GM12878 (cell line): ENCODE results near the gene PPIG. TPM values are rescaled to one million over a fixed set of nuclear protein-coding genes. Genes with fewer than 3 reads are reported as not detected.

Source experiments
- ATAC-seq: fragments of 200-7000 bp; cut with Tn5 transposase; 3 replicates; pipeline ENCODE4 v1.9.1; 2020; ENCODE audit warnings: mild to moderate bottlenecking, moderate library complexity
- BruUV-seq: library from RNA; stranded (reverse); fragments of 400-500 nt; replicated peaks from 2 replicates; lab custom pipeline; 2021; lab: Mats Ljungman, UMichigan
- CTCF ChIA-PET: fragments of 300-600 bp; sonication (Branson Sonifier 250); formaldehyde crosslinking; extraction: SDS; loops from one replicate; lab custom pipeline; 2021; ENCODE audit warnings: inconsistent platforms; lab: Yijun Ruan, JAX
- POLR2A ChIA-PET: fragments of 350-600 bp; formaldehyde crosslinking; extraction: SDS; loops from one replicate; lab custom pipeline; 2021; ENCODE audit warnings: inconsistent platforms; lab: Charles Lee
- RAD21 ChIA-PET: fragments of 300-600 bp; sonication (Branson Sonifier 250); formaldehyde crosslinking; loops from one replicate; lab custom pipeline; 2023; ENCODE audit warnings: antibody characterized with exemption; ENCODE audit not compliant: unreplicated experiment; lab: Charles Lee
- SMC1A ChIA-PET: fragments of 300-600 bp; sonication (Branson Sonifier 250); formaldehyde crosslinking; loops from one replicate; lab custom pipeline; 2023; ENCODE audit not compliant: unreplicated experiment, uncharacterized antibody; lab: Charles Lee
- DNase-seq: peaks from one replicate; pipeline ENCODE4 v3.0.0-alpha.2; 2011; ENCODE audit warnings: low read depth, low spot score
- FAIRE-seq: peaks from 3 replicates; lab custom pipeline; 2011; peaks lifted over from hg19 to GRCh38; lab: Jason Lieb, UNC
- H2AFZ ChIP-seq: 2 replicates; pipeline ENCODE4 v1.6.0; 2011; ENCODE audit warnings: low read depth, low read length, control low read depth; ENCODE audit not compliant: control insufficient read depth
- H3K27ac ChIP-seq: 2 replicates; pipeline ENCODE4 v1.5.1; 2011; ENCODE audit warnings: control low read depth; ENCODE audit not compliant: control insufficient read depth, insufficient read depth
- H3K27me3 ChIP-seq, 2 experiments: replicated peaks in 1 of 2; 2 replicates each; pipeline versions ENCODE4 v1.6.0 to v1.6.1; 2011; ENCODE audit warnings: low read length in 1 of 2; ENCODE audit not compliant: control insufficient read depth in 2 of 2, insufficient read depth in 2 of 2
- H3K36me3 ChIP-seq, 2 experiments: 2 replicates each; pipeline ENCODE4 v1.5.1; 2011; ENCODE audit warnings: low read length in 1 of 2; ENCODE audit not compliant: control insufficient read depth in 2 of 2, insufficient read depth in 2 of 2
- H3K4me1 ChIP-seq: 2 replicates; pipeline ENCODE4 v1.6.1; 2011; ENCODE audit warnings: mild to moderate bottlenecking, low read length, moderate library complexity, mixed read lengths; ENCODE audit not compliant: control insufficient read depth, insufficient read depth
- H3K4me2 ChIP-seq: 2 replicates; pipeline ENCODE4 v1.6.0; 2011; ENCODE audit warnings: control low read depth; ENCODE audit not compliant: control insufficient read depth, insufficient read depth
- H3K4me3 ChIP-seq: fragments of 200-600 bp; sonication (generic); 2 replicates; pipeline ENCODE4 v1.5.1; 2016
- H3K79me2 ChIP-seq: 2 replicates; pipeline ENCODE4 v1.6.0; 2011; ENCODE audit warnings: low read length; ENCODE audit not compliant: control insufficient read depth, insufficient read depth
- H3K9ac ChIP-seq: 2 replicates; pipeline ENCODE4 v1.8.0; 2011; ENCODE audit warnings: low read length, control low read depth, mixed read lengths; ENCODE audit not compliant: control insufficient read depth, insufficient read depth
- H3K9me3 ChIP-seq: replicated peaks from 3 replicates; pipeline ENCODE4 v1.5.1; 2011; ENCODE audit warnings: mild to moderate bottlenecking, low read length; ENCODE audit not compliant: control insufficient read depth, insufficient read depth
- H4K20me1 ChIP-seq: 2 replicates; pipeline ENCODE4 v1.6.0; 2011; ENCODE audit not compliant: control insufficient read depth, insufficient read depth
- E4F1 ChIP-seq: fragments of 450-650 bp; IDR thresholded peaks from 2 replicates; pipeline ENCODE4 v1.6.1; 2018; ENCODE audit warnings: borderline replicate concordance, mild to moderate bottlenecking; ENCODE audit not compliant: partially characterized antibody
- HDAC6 ChIP-seq: fragments of 200-600 bp; sonication (generic); IDR thresholded peaks from one replicate; pipeline ENCODE4 v1.8.0; 2017; ENCODE audit warnings: antibody characterized with exemption; ENCODE audit not compliant: unreplicated experiment
- NKRF ChIP-seq: fragments of 450-650 bp; conservative IDR thresholded peaks from 2 replicates; pipeline ENCODE4 v1.6.1; 2017; ENCODE audit warnings: mild to moderate bottlenecking, moderate library complexity
- NR2C2 ChIP-seq: IDR thresholded peaks from 2 replicates; pipeline ENCODE4 v1.6.1; 2011; ENCODE audit warnings: borderline replicate concordance, low read depth; ENCODE audit not compliant: control insufficient read depth, insufficient read length
- NRF1 ChIP-seq: conservative IDR thresholded peaks from 2 replicates; pipeline ENCODE4 v1.6.1; 2011; ENCODE audit warnings: mild to moderate bottlenecking, low read depth, low read length, improper control_type of control experiment
- WRNIP1 ChIP-seq: IDR thresholded peaks from 2 replicates; pipeline ENCODE4 v1.6.1; 2011; ENCODE audit warnings: low read depth, low read length, improper control_type of control experiment, borderline replicate concordance
- WGBS: methylation state at CpG from one replicate; pipeline ENCODE4 v1.1.6; 2016; ENCODE audit warnings: low lambda C conversion rate; ENCODE audit not compliant: insufficient replicate concordance, insufficient coverage; ENCODE audit errors: missing lambda C conversion rate; 5-methylcytosine and 5-hydroxymethylcytosine counted together
- in situ Hi-C: fragments of 300-500 bp; cut with MboI; formaldehyde crosslinking; loops from 9 replicates; pipeline ENCODE4 v1.14.3; 2018; ENCODE audit warnings: mixed read lengths
- intact Hi-C: fragments of 100-400 bp; cut with micrococcal nuclease; formaldehyde crosslinking; loops from one replicate; pipeline ENCODE4 v1.14.2; 2022; ENCODE audit not compliant: unreplicated experiment
- polyA plus RNA-seq, 11 experiments: library from polyadenylated mRNA; depleted of rRNA in 4 of 11; unstranded in 6 of 11; stranded (reverse) in 5 of 11; fragments of >200 nt; fragmentation: Nextera tagmentation in 4 of 11; fragmentation: Illumina TruSeq in 1 of 11; extraction: Ambion mirVana in 4 of 11; extraction: Trizol in 1 of 11; gene quantifications; 1 replicate in 1 of 11; 2 replicates in 10 of 11; pipeline versions ENCODE4 v1.2.1 to v1.2.3, GENCODE V29; 2011 to 2016; ENCODE audit warnings: inconsistent platforms in 2 of 11, missing spikeins in 2 of 11, low read depth in 1 of 11
- total RNA-seq, 4 experiments: library from RNA; depleted of rRNA in 3 of 4; stranded (reverse); fragments of >200 nt in 3 of 4; fragmentation: Illumina TruSeq in 1 of 4; extraction: Trizol in 1 of 4; gene quantifications; 2 replicates each; pipeline versions ENCODE4 v1.2.1 to v1.2.3, GENCODE V29; 2013 to 2021

Gene PPIG
- total and polyA plus RNA-seq, 10 of the 15 experiments (the other 5 are each of a cell fraction or from before 2014, with no cell fraction given), result 22.3 to 147 (median 95.2) TPM

GRCh38 chr2:169664600-169664977 lies 80.4 kb downstream of the PPIG start:
- POLR2A ChIA-PET, result interaction anchor here (0.6 kb wide), 1 partner anchor 341 kb away, joined by 3 read pairs; no protein-coding TSS in a partner anchor
- CTCF ChIA-PET, result no interaction called here
- H3K79me2 ChIP-seq, result no peaks in the 10 kb centered on the region
- TF ChIP-seq E4F1, result no peak
- TF ChIP-seq NRF1, result no peak
- TF ChIP-seq HDAC6, result no peak
- no peak for TF ChIP-seq NKRF
- TF ChIP-seq NR2C2, result no peak
- TF ChIP-seq WRNIP1, result no peak
- H3K4me2 ChIP-seq, result no peak overlapping the region
- no peaks in the 10 kb centered on the region for H3K9me3 ChIP-seq
- no peak overlapping the region for H3K9ac ChIP-seq
- H4K20me1 ChIP-seq, result no peaks in the 10 kb centered on the region
- no peak for FAIRE-seq
- intact Hi-C loops, result no loop called here
- H3K4me3 ChIP-seq, result no peak overlapping the region
- BruUV-seq, result no TSS peak
- H3K27me3 ChIP-seq, result no peaks in the 10 kb centered on the region
- H3K27ac ChIP-seq, result no peak overlapping the region
- in situ Hi-C loops, result no loop called here
- RAD21 ChIA-PET, result no interaction called here
- no peaks in the 10 kb centered on the region for H3K36me3 ChIP-seq
- no peak for ATAC-seq
- H3K4me1 ChIP-seq, result no peaks in the 10 kb centered on the region
- no peak overlapping the region for H2AFZ ChIP-seq
- no peak for DNase-seq
- 31% methylated on average over 1 of the region's 1 CpG for WGBS
- SMC1A ChIA-PET, result interaction anchor here (0.6 to 1.5 kb wide), 4 partner anchors 9 to 1112 kb away, joined by 3 to 6 read pairs (median 4); no protein-coding TSS in a partner anchor
